B cell (primary cell): ENCODE results near the gene MORN1. TPM values are rescaled to one million over a fixed set of nuclear protein-coding genes. Genes with fewer than 3 reads are reported as not detected.
A peak's percentile ranks its signal among the peaks of the same experiment; 100 is the strongest.

Experiments
- ATAC-seq: fragments of 200-7000 bp; cut with Tn5 transposase; one replicate; pipeline ENCODE4 v1.10.0; 2021; ENCODE audit warnings: low read depth, mild to moderate bottlenecking, moderate number of reproducible peaks, moderate library complexity
- CTCF ChIA-PET: fragments of 350-600 bp; sonication (Branson Sonifier 250); formaldehyde crosslinking; loops from one replicate; lab custom pipeline; 2021; ENCODE audit warnings: antibody characterized with exemption, inconsistent platforms; lab: Charles Lee
- POLR2A ChIA-PET: fragments of 350-600 bp; sonication (Branson Sonifier 250); formaldehyde crosslinking; loops from one replicate; lab custom pipeline; 2021; ENCODE audit warnings: antibody characterized with exemption; lab: Charles Lee
- DNase-seq: peaks from one replicate; pipeline ENCODE4 v3.0.0; 2013
- H2AFZ ChIP-seq: 2 replicates; pipeline ENCODE4 v1.6.1; 2012; ENCODE audit warnings: mild to moderate bottlenecking, low read depth, low read length; ENCODE audit not compliant: insufficient read depth, poor library complexity, severe bottlenecking
- H3K27ac ChIP-seq, 2 donors: 1 replicate in 1 of 2; 2 replicates in 1 of 2; pipeline ENCODE4 v1.5.1; 2012 to 2013; ENCODE audit warnings: low read length in 2 of 2, mild to moderate bottlenecking in 2 of 2, moderate library complexity in 1 of 2
- H3K27me3 ChIP-seq, 4 experiments: fragments of 200-600 bp in 1 of 4; sonication (generic) in 1 of 4; replicated peaks in 1 of 4; 1 replicate in 2 of 4; 2 replicates in 2 of 4; pipeline versions ENCODE4 v1.6.1 to v1.7.0; 2013 to 2016; ENCODE audit warnings: low read length in 3 of 4, mild to moderate bottlenecking in 2 of 4, mixed read lengths in 1 of 4, moderate library complexity in 1 of 4; ENCODE audit not compliant: insufficient read depth in 4 of 4, control insufficient read depth in 3 of 4; ENCODE audit errors: control extremely low read depth in 1 of 4
- H3K36me3 ChIP-seq, 2 experiments: replicated peaks in 1 of 2; 1 replicate in 1 of 2; 2 replicates in 1 of 2; pipeline versions ENCODE4 v1.6.1 to v1.7.1; 2013; ENCODE audit warnings: low read length in 1 of 2; ENCODE audit not compliant: insufficient read depth in 2 of 2, control insufficient read depth in 1 of 2; ENCODE audit errors: control extremely low read depth in 1 of 2, extremely low read depth in 1 of 2
- H3K4me1 ChIP-seq, 2 donors: fragments of 200-600 bp in 1 of 2; sonication (generic) in 1 of 2; 1 replicate in 1 of 2; 2 replicates in 1 of 2; pipeline versions ENCODE4 v1.5.1 to v1.6.1; 2013 to 2017; ENCODE audit warnings: low read length in 2 of 2; ENCODE audit not compliant: control insufficient read depth in 2 of 2, insufficient read depth in 2 of 2
- H3K4me2 ChIP-seq: replicated peaks from 2 replicates; pipeline ENCODE3; 2012; ENCODE audit warnings: mild to moderate bottlenecking, low read depth, low read length; ENCODE audit not compliant: poor library complexity, severe bottlenecking
- H3K4me3 ChIP-seq, 5 experiments: fragments of 200-600 bp in 1 of 5; sonication (generic) in 1 of 5; 1 replicate in 3 of 5; 2 replicates in 2 of 5; pipeline versions ENCODE4 v1.5.1 to v1.7.0; 2011 to 2016; ENCODE audit warnings: low read length in 4 of 5, mild to moderate bottlenecking in 4 of 5, low read depth in 2 of 5, control low read depth in 1 of 5, moderate library complexity in 1 of 5; ENCODE audit not compliant: insufficient read depth in 1 of 5; ENCODE audit errors: control extremely low read depth in 1 of 5, extremely low read depth in 1 of 5
- H3K79me2 ChIP-seq: fragments of 200-600 bp; sonication (generic); one replicate; pipeline ENCODE4 v1.6.0; 2016; ENCODE audit warnings: low read length; ENCODE audit not compliant: control insufficient read depth, insufficient read depth
- H3K9ac ChIP-seq: fragments of 200-600 bp; sonication (generic); 2 replicates; pipeline ENCODE4 v1.6.1; 2017; ENCODE audit warnings: mild to moderate bottlenecking, low read length, moderate library complexity
- H3K9me3 ChIP-seq, 3 donors: one replicate each; pipeline versions ENCODE4 v1.6.1 to v1.7.1; 2013; ENCODE audit warnings: low read length in 2 of 3; ENCODE audit not compliant: control insufficient read depth in 2 of 3, insufficient read depth in 1 of 3; ENCODE audit errors: control extremely low read depth in 1 of 3
- H4K20me1 ChIP-seq: 2 replicates; pipeline ENCODE4 v1.6.0; 2012; ENCODE audit warnings: mild to moderate bottlenecking, low read length; ENCODE audit not compliant: insufficient read depth, control insufficient read depth, poor library complexity, severe bottlenecking
- H3K27ac Mint-ChIP-seq: one replicate; pipeline ENCODE4 v1.8.0; 2021; ENCODE audit warnings: mixed read lengths
- H3K27me3 Mint-ChIP-seq: one replicate; pipeline ENCODE4 v1.8.0; 2021; ENCODE audit warnings: mixed read lengths
- H3K4me1 Mint-ChIP-seq: one replicate; pipeline ENCODE4 v1.8.0; 2021; ENCODE audit warnings: mixed read lengths
- H3K4me3 Mint-ChIP-seq: one replicate; pipeline ENCODE4 v1.8.0; 2021; ENCODE audit warnings: mixed read lengths
- H3K9me3 Mint-ChIP-seq: one replicate; pipeline ENCODE4 v1.8.0; 2022; ENCODE audit warnings: mixed read lengths; ENCODE audit not compliant: insufficient read depth
- CTCF ChIP-seq: fragments of 200-600 bp; IDR thresholded peaks from one replicate; pipeline ENCODE4 v1.8.0; 2022; ENCODE audit warnings: antibody characterized with exemption, mild to moderate bottlenecking
- EZH2 ChIP-seq: IDR thresholded peaks from 2 replicates; pipeline ENCODE4 v1.6.1; 2012; ENCODE audit warnings: borderline replicate concordance, low read depth, mild to moderate bottlenecking, moderate library complexity, low read length; ENCODE audit not compliant: insufficient read depth, poor library complexity, severe bottlenecking
- WGBS: methylation state at CpG from one replicate; pipeline ENCODE4 v1.1.5; 2013; ENCODE audit warnings: missing lambda C conversion rate; ENCODE audit not compliant: insufficient coverage; 5-methylcytosine and 5-hydroxymethylcytosine counted together
- intact Hi-C: fragments of 100-400 bp; cut with micrococcal nuclease; formaldehyde crosslinking; loops from one replicate; pipeline ENCODE4 v1.10.0; 2022
- polyA plus RNA-seq: library from polyadenylated mRNA; depleted of rRNA; stranded (reverse); fragments of >200 nt; gene quantifications from 2 replicates; pipeline ENCODE4 v1.2.3, GENCODE V29; 2012
- total RNA-seq, 2 donors: library from RNA; stranded (reverse); fragments of 120-200 nt in 1 of 2; gene quantifications; 1 replicate in 1 of 2; 2 replicates in 1 of 2; pipeline versions ENCODE4 v1.2.3 to v1.2.4, GENCODE V29; 2013 to 2022

MORN1 gene
- total and polyA plus RNA-seq, 2 donors (not counting 1 experiment from before 2014, with no cell fraction given): 10.2 to 32.6 TPM

GRCh38 chr1:2301607-2302291, 89.6 kb downstream of the MORN1 start:
- Mint-ChIP-seq H3K27ac (peak overlapping the region; percentile 99), H3K4me1 (peaks cover 49% of the 10 kb centered on the region), H3K4me3 (peak overlapping the region; percentile 93), H3K27me3 (no peaks in the 10 kb centered on the region), H3K9me3 (no peaks in the 10 kb centered on the region)
- no peak for DNase-seq
- Histone ChIP-seq H3K27ac (peak overlapping the region; percentile 99), H3K4me3 (peak overlapping the region in 4 of 5 experiments; percentile 33 to 74 (median 52)), H2AFZ (no peak overlapping the region), H3K36me3 (peaks cover 0 to 32% of the 10 kb centered on the region in 2 experiments), H3K79me2 (peaks cover 71% of the 10 kb centered on the region), H3K4me2 (peak overlapping the region; percentile 94), H3K9me3 (no peaks in the 10 kb centered on the region), H3K4me1 (peaks cover 40 to 56% of the 10 kb centered on the region in 2 donors), H3K9ac (peak overlapping the region; percentile 53), H3K27me3 (no peaks in the 10 kb centered on the region), H4K20me1 (peaks cover 9% of the 10 kb centered on the region)
- TF ChIP-seq CTCF (no peak), EZH2 (no peak)
- ChIA-PET POLR2A (interaction anchor here (0.7 to 4.4 kb wide), 12 partner anchors 10 to 284 kb away, joined by 3 to 30 read pairs (median 12); partner anchors contain the start of genes FAAP20, MORN1 and RER1), CTCF (interaction anchor here (0.8 to 2.9 kb wide), 10 partner anchors 9 to 113 kb away, joined by 3 to 27 read pairs (median 6); partner anchors contain the start of gene FAAP20)
- no peak for ATAC-seq
- WGBS: 47% methylated on average over 13 of the region's 17 CpGs
- intact Hi-C loops: loop anchor here (1.0 kb wide), 9 partner anchors 10 to 111 kb away; partner anchors contain the start of genes MORN1, PEX10 and RER1
